IMR-90 (cell line): Measurements from ENCODE around the gene GJB5. TPM values are rescaled to one million over a fixed set of nuclear protein-coding genes. Genes with fewer than 3 reads are reported as not detected.

Experiments
- ATAC-seq: fragments of 200-7000 bp; cut with Tn5 transposase; 2 replicates; pipeline ENCODE4 v1.9.1; 2020; ENCODE audit warnings: low read depth, mild to moderate bottlenecking, moderate library complexity
- Bru-seq: library from RNA; stranded (reverse); fragments of 400-500 nt; gene quantifications from one replicate; lab custom pipeline; 2021; lab: Mats Ljungman, UMichigan
- BruChase-seq, 2 experiments: library from RNA; stranded (reverse); fragments of 400-500 nt; gene quantifications; one replicate each; lab custom pipeline; 2021; lab: Mats Ljungman, UMichigan
- BruUV-seq: library from RNA; stranded (reverse); fragments of 400-500 nt; replicated peaks from 2 replicates; lab custom pipeline; 2021; lab: Mats Ljungman, UMichigan
- CTCF ChIA-PET: fragments of 300-600 bp; formaldehyde crosslinking; extraction: SDS; loops from one replicate; lab custom pipeline; 2021; ENCODE audit warnings: antibody characterized with exemption; lab: Yijun Ruan, JAX
- POLR2A ChIA-PET: fragments of 300-600 bp; sonication (Branson Sonifier 250); formaldehyde crosslinking; loops from one replicate; lab custom pipeline; 2022; ENCODE audit warnings: antibody characterized with exemption; ENCODE audit not compliant: unreplicated experiment; lab: Charles Lee
- DNase-seq: peaks from one replicate; pipeline ENCODE4 v3.0.0; 2013
- H2AFZ ChIP-seq: replicated peaks from 2 replicates; pipeline ENCODE3; 2013; ENCODE audit warnings: low read length, mild to moderate bottlenecking; ENCODE audit not compliant: poor library complexity
- H2AK5ac ChIP-seq: 2 replicates; pipeline ENCODE4 v1.6.1; 2013; ENCODE audit warnings: low read depth, low read length, inconsistent platforms
- H2AK9ac ChIP-seq: replicated peaks from 2 replicates; pipeline ENCODE3; 2013; ENCODE audit warnings: mild to moderate bottlenecking, low read depth, low read length, moderate library complexity; ENCODE audit not compliant: poor library complexity
- H2BK120ac ChIP-seq: 2 replicates; pipeline ENCODE4 v1.6.1; 2013; ENCODE audit warnings: low read depth, low read length, inconsistent platforms
- H2BK15ac ChIP-seq: 3 replicates; pipeline ENCODE4 v1.6.1; 2013; ENCODE audit warnings: low read depth, low read length, inconsistent platforms
- H2BK20ac ChIP-seq: 2 replicates; pipeline ENCODE4 v1.6.1; 2013; ENCODE audit warnings: low read depth, mild to moderate bottlenecking, inconsistent platforms, low read length, moderate library complexity
- H2BK5ac ChIP-seq: 2 replicates; pipeline ENCODE4 v1.6.1; 2013; ENCODE audit warnings: mild to moderate bottlenecking, low read depth, low read length, inconsistent platforms; ENCODE audit not compliant: poor library complexity, severe bottlenecking
- H3K14ac ChIP-seq: replicated peaks from 2 replicates; pipeline ENCODE4 v1.6.1; 2013; ENCODE audit warnings: low read depth, low read length, inconsistent platforms
- H3K18ac ChIP-seq: 2 replicates; pipeline ENCODE4 v1.6.1; 2013; ENCODE audit warnings: low read depth, low read length, control low read depth
- H3K23ac ChIP-seq: 2 replicates; pipeline ENCODE4 v1.6.1; 2013; ENCODE audit warnings: low read depth, low read length, inconsistent platforms
- H3K27ac ChIP-seq: 2 replicates; pipeline ENCODE4 v1.5.1; 2013; ENCODE audit warnings: mild to moderate bottlenecking, control low read depth, low read length; ENCODE audit not compliant: insufficient read depth
- H3K27me3 ChIP-seq: 2 replicates; pipeline ENCODE4 v1.6.1; 2013; ENCODE audit warnings: low read length; ENCODE audit not compliant: control insufficient read depth, insufficient read depth
- H3K36me3 ChIP-seq: 2 replicates; pipeline ENCODE4 v1.6.1; 2013; ENCODE audit warnings: low read length, mixed read lengths; ENCODE audit not compliant: control insufficient read depth, insufficient read depth
- H3K4ac ChIP-seq: 2 replicates; pipeline ENCODE4 v1.6.1; 2013; ENCODE audit warnings: low read depth, low read length, inconsistent platforms
- H3K4me1 ChIP-seq: 2 replicates; pipeline ENCODE4 v1.6.1; 2013; ENCODE audit warnings: low read length, mixed read lengths; ENCODE audit not compliant: control insufficient read depth, insufficient read depth
- H3K4me2 ChIP-seq: 2 replicates; pipeline ENCODE4 v1.6.1; 2013; ENCODE audit warnings: low read depth, mild to moderate bottlenecking, control low read depth, low read length, moderate library complexity
- H3K4me3 ChIP-seq: 2 replicates; pipeline ENCODE4 v1.5.1; 2013; ENCODE audit warnings: low read depth, mild to moderate bottlenecking, control low read depth, low read length, moderate library complexity; ENCODE audit not compliant: insufficient read depth
- H3K56ac ChIP-seq: 2 replicates; pipeline ENCODE4 v1.6.1; 2013; ENCODE audit warnings: low read length, inconsistent platforms; ENCODE audit not compliant: insufficient read depth; ENCODE audit errors: extremely low read depth
- H3K79me1 ChIP-seq, 2 experiments: 2 replicates each; pipeline ENCODE4 v1.6.1; 2013; ENCODE audit warnings: low read length in 2 of 2, inconsistent platforms in 1 of 2, low read depth in 1 of 2
- H3K9ac ChIP-seq: 2 replicates; pipeline ENCODE4 v1.6.1; 2013; ENCODE audit warnings: low read depth, low read length, control low read depth
- H3K9me1 ChIP-seq: 2 replicates; pipeline ENCODE4 v1.6.1; 2013; ENCODE audit warnings: low read length, inconsistent platforms; ENCODE audit not compliant: insufficient read depth
- H3K9me3 ChIP-seq: 2 replicates; pipeline ENCODE4 v1.6.1; 2013; ENCODE audit warnings: low read length; ENCODE audit not compliant: control insufficient read depth, insufficient read depth
- H4K20me1 ChIP-seq: 2 replicates; pipeline ENCODE4 v1.6.1; 2013; ENCODE audit warnings: low read length, inconsistent platforms; ENCODE audit not compliant: insufficient read depth
- H4K5ac ChIP-seq: 2 replicates; pipeline ENCODE4 v1.6.1; 2013; ENCODE audit warnings: mild to moderate bottlenecking, low read depth, low read length, control low read depth
- H4K8ac ChIP-seq, 2 experiments: 2 replicates each; pipeline ENCODE4 v1.6.1; 2013; ENCODE audit warnings: low read depth in 2 of 2, low read length in 2 of 2, control low read depth in 1 of 2, inconsistent platforms in 1 of 2
- H4K91ac ChIP-seq: 2 replicates; pipeline ENCODE4 v1.6.1; 2013; ENCODE audit warnings: low read depth, low read length, inconsistent platforms; ENCODE audit not compliant: insufficient read depth
- CTCF ChIP-seq: conservative IDR thresholded peaks from 2 replicates; pipeline ENCODE4 v1.5.1; 2012; ENCODE audit warnings: mild to moderate bottlenecking, low read depth, low read length, improper control_type of control experiment
- NFE2L2 ChIP-seq: fragments of 150-350 bp; IDR thresholded peaks from 2 replicates; pipeline ENCODE4 v1.6.1; 2016; ENCODE audit warnings: low read depth, mild to moderate bottlenecking, low read length
- SMC3 ChIP-seq: fragments of 150-350 bp; IDR thresholded peaks from 2 replicates; pipeline ENCODE4 v1.6.1; 2016; ENCODE audit warnings: low read depth, mild to moderate bottlenecking, antibody characterized with exemption, low read length, moderate library complexity
- WGBS, 2 experiments: methylation state at CpG; one replicate each; pipeline versions ENCODE4 v1.1.5 to v1.1.7; 2013; ENCODE audit warnings: missing lambda C conversion rate in 2 of 2; ENCODE audit not compliant: insufficient read length in 1 of 2; ENCODE audit errors: extremely low coverage in 2 of 2; 5-methylcytosine and 5-hydroxymethylcytosine counted together
- dilution Hi-C: fragments of 300-500 bp; cut with HindIII; formaldehyde crosslinking; loops from one replicate; pipeline ENCODE4 v1.14.3; 2018; ENCODE audit warnings: low sequenced_read_pairs; ENCODE audit not compliant: unreplicated experiment
- in situ Hi-C: fragments of 300-500 bp; cut with MboI; formaldehyde crosslinking; loops from 3 replicates; pipeline ENCODE4 v1.14.3; 2019; ENCODE audit warnings: low sequenced_read_pairs, inconsistent platforms, mixed read lengths
- intact Hi-C: fragments of 100-400 bp; cut with micrococcal nuclease; formaldehyde crosslinking; loops from 2 replicates; pipeline ENCODE4 v1.10.0; 2022
- long read RNA-seq: library from polyadenylated mRNA; unstranded; transcript quantifications from one replicate; pipeline ENCODE4 v2.0.0, GENCODE V29; 2021; ENCODE audit not compliant: unreplicated experiment
- polyA plus RNA-seq, 3 experiments: library from polyadenylated mRNA; depleted of rRNA; stranded (reverse); fragments of >200 nt; gene quantifications; 2 replicates each; pipeline ENCODE4 v1.2.3, GENCODE V29; 2012; ENCODE audit warnings: low replicate concordance in 1 of 3
- total RNA-seq: library from RNA; depleted of rRNA; stranded (reverse); fragments of >200 nt; gene quantifications from 2 replicates; pipeline ENCODE4 v1.2.3, GENCODE V29; 2012; rRNA removed

The GJB5 gene
- total RNA-seq (not detected in 2 replicates), polyA plus RNA-seq (2012; rRNA removed) (0.10 and 0.14 TPM in 2 replicates), Bru-seq, nascent RNA (not detected), BruChase-seq, experiment 1, labeled RNA remaining after a 6-hour chase (not detected), BruChase-seq, experiment 2, labeled RNA remaining after a 2-hour chase (not detected)
- 0.08 and 0.22 TPM in 2 replicates for polyA plus RNA-seq (2012; cell fraction: cytosol; rRNA removed)
- 0.05 TPM in 1 of 2 replicates, not detected in the other for polyA plus RNA-seq (2012; cell fraction: nucleus; rRNA removed; ENCODE audit: low replicate concordance)
- long read RNA-seq, result 0 reads

- H3K9me1 ChIP-seq, result no peaks in the 10 kb centered on the region
- no peak within 1 kb of the TSS for H4K5ac ChIP-seq
- H4K8ac ChIP-seq, result no peak within 1 kb of the TSS
- no peak for TF ChIP-seq SMC3
- TF ChIP-seq NFE2L2, result no peak
- no peak for TF ChIP-seq CTCF
- ATAC-seq (peak; percentile 49), DNase-seq (no peak)
- no peak within 1 kb of the TSS for H2BK15ac ChIP-seq
- no peak within 1 kb of the TSS for H3K9ac ChIP-seq
- H2AK5ac ChIP-seq, result no peak within 1 kb of the TSS
- in situ Hi-C loops, result no loop called here
- H3K4me3 ChIP-seq, result no peak within 1 kb of the TSS
- ChIA-PET CTCF (interaction anchor here (1.3 kb wide), 1 partner anchor 12 kb away, joined by 3 read pairs; no protein-coding TSS in a partner anchor), POLR2A (no interaction called here)
- no peaks in the 10 kb centered on the region for H3K9me3 ChIP-seq
- H2BK120ac ChIP-seq, result no peak within 1 kb of the TSS
- intact Hi-C loops, result no loop called here
- no peak within 1 kb of the TSS for H3K4ac ChIP-seq
- no peak within 1 kb of the TSS for H3K4me2 ChIP-seq
- no peak within 1 kb of the TSS for H3K23ac ChIP-seq
- no peak within 1 kb of the TSS for H2AK9ac ChIP-seq
- no peaks in the 10 kb centered on the region for H4K20me1 ChIP-seq
- H3K4me1 ChIP-seq, result no peaks in the 10 kb centered on the region
- no TSS peak for BruUV-seq
- no peak within 1 kb of the TSS for H3K27ac ChIP-seq
- no peaks in the 10 kb centered on the region for H3K79me1 ChIP-seq
- H3K14ac ChIP-seq, result no peak within 1 kb of the TSS
- H3K18ac ChIP-seq, result no peak within 1 kb of the TSS
- H3K56ac ChIP-seq, result no peak within 1 kb of the TSS
- no peak within 1 kb of the TSS for H2BK20ac ChIP-seq
- H3K27me3 ChIP-seq, result no peaks in the 10 kb centered on the region; the same call in 1 of the 2 replicates
- dilution Hi-C loops, result no loop called here
- peak within 1 kb of the TSS; percentile 49 for H2AFZ ChIP-seq
- no peak within 1 kb of the TSS for H4K91ac ChIP-seq
- H2BK5ac ChIP-seq, result no peak within 1 kb of the TSS
- WGBS, 2 experiments, result no CpG with 5 or more reads among the region's 13 CpGs
- H3K36me3 ChIP-seq, result no peaks in the 10 kb centered on the region
Measured at GRCh38 chr1:34754964-34755637, at the start of gene GJB5. TSS of gene GJB5 (plus strand) at chr1:34755047. CDS start at chr1:34757331, 2,284 bp downstream.
